ENCODE results near the gene MYG1. TPM values are rescaled to one million over a fixed set of nuclear protein-coding genes. Genes with fewer than 3 reads are reported as not detected.

MYG1 gene
- total RNA-seq, 1 experiment from 2014 or later = 104 TPM

GRCh38 chr12:53265783-53266182, 33.7 kb upstream of the MYG1 start:
- Histone ChIP-seq H3K79me2 (ENCODE audit: insufficient read depth, low read length) (peaks cover 24% of the 10 kb centered on the region), H3K9ac (ENCODE audit: low read length) (no peak overlapping the region), H3K9me2 (ENCODE audit: insufficient read depth) (no peaks in the 10 kb centered on the region), H3K27ac (ENCODE audit: low read depth, low read length) (no peak overlapping the region), H3K4me1 (ENCODE audit: control insufficient read depth in 1 of 2, insufficient read depth in 2 of 2, low read length in 2 of 2) (peaks cover 11 to 28% of the 10 kb centered on the region in 2 experiments), H3K9me3 (ENCODE audit: control insufficient read depth in 1 of 2, insufficient read depth in 1 of 2, low read depth in 1 of 2, low read length in 2 of 2) (no peaks in the 10 kb centered on the region), H4K20me1 (ENCODE audit: insufficient read depth) (no peaks in the 10 kb centered on the region), H2AFZ (ENCODE audit: low read depth, low read length, poor library complexity, severe bottlenecking) (peak overlapping the region; percentile 36), H3K4me3 (replicated peaks in 1 of 2; ENCODE audit: low read depth in 1 of 2, low read length in 2 of 2) (no peak overlapping the region), H3K36me3 (ENCODE audit: control insufficient read depth in 1 of 2, insufficient read depth in 2 of 2, low read length in 2 of 2) (peaks cover 3 to 13% of the 10 kb centered on the region in 2 experiments; a peak in 1 of 4 replicates), H3K4me2 (ENCODE audit: low read length) (peak overlapping the region; percentile 22), H3K27me3 (ENCODE audit: insufficient read depth, low read length) (no peaks in the 10 kb centered on the region)
- ATAC-seq (no peak), DNase-seq (ENCODE audit: low read depth, low spot score) (no peak)
- TF ChIP-seq SP1 (IDR thresholded peaks at IDR 0.05; ENCODE audit: low read depth) = peak; percentile 38; the same call in 1 of the 2 replicates
- TF ChIP-seq SIN3A (IDR thresholded peaks at IDR 0.05; ENCODE audit: low read depth) = no peak
- TF ChIP-seq FOSL1 (IDR thresholded peaks at IDR 0.05; ENCODE audit: low read depth) = peak; percentile 78
- peak; percentile 54; the same call in 1 of the 2 replicates for TF ChIP-seq JUND (IDR thresholded peaks at IDR 0.05)
- CTCF ChIA-PET = interaction anchor here (0.7 to 2.1 kb wide), 3 partner anchors 52 to 218 kb away, joined by 3 to 9 read pairs (median 4); partner anchors contain the start of gene AAAS
- RAD21 ChIA-PET (ENCODE audit: low non-redundant PET in 1 of 2, low total read pairs in 2 of 2, uncharacterized antibody in 2 of 2, unreplicated experiment in 2 of 2) = no interaction called here
- intact Hi-C loops (cut with micrococcal nuclease) = no loop called here
- no TSS peak for BruUV-seq (replicated peaks)
- POLR2A ChIA-PET = interaction anchor here (0.6 to 1.2 kb wide), 4 partner anchors 26 to 235 kb away, joined by 3 read pairs; partner anchors contain the start of gene TARBP2

- Histone ChIP-seq H3K9me2 (ENCODE audit: insufficient read depth) (no peaks in the 10 kb centered on the region), H3K27me3 (ENCODE audit: insufficient read depth, low read length) (no peaks in the 10 kb centered on the region), H3K4me2 (ENCODE audit: low read length) (peak overlapping the region; percentile 72), H3K4me1 (ENCODE audit: control insufficient read depth in 1 of 2, insufficient read depth in 2 of 2, low read length in 2 of 2) (peaks cover 11 to 28% of the 10 kb centered on the region in 2 experiments), H4K20me1 (ENCODE audit: insufficient read depth) (no peaks in the 10 kb centered on the region), H3K9ac (ENCODE audit: low read length) (peak overlapping the region; percentile 81), H2AFZ (ENCODE audit: low read depth, low read length, poor library complexity, severe bottlenecking) (peak overlapping the region; percentile 56), H3K79me2 (ENCODE audit: insufficient read depth, low read length) (peaks cover 25% of the 10 kb centered on the region), H3K36me3 (ENCODE audit: control insufficient read depth in 1 of 2, insufficient read depth in 2 of 2, low read length in 2 of 2) (peaks cover 6 to 19% of the 10 kb centered on the region in 2 experiments; a peak in 2 of 4 replicates), H3K9me3 (ENCODE audit: control insufficient read depth in 1 of 2, insufficient read depth in 1 of 2, low read depth in 1 of 2, low read length in 2 of 2) (no peaks in the 10 kb centered on the region), H3K4me3 (replicated peaks in 1 of 2; ENCODE audit: low read depth in 1 of 2, low read length in 2 of 2) (peak overlapping the region; percentile 65 to 81), H3K27ac (ENCODE audit: low read depth, low read length) (peak overlapping the region; percentile 61)
- ATAC-seq (peak; percentile 35; the same call in 1 of the 2 replicates), DNase-seq (ENCODE audit: low read depth, low spot score) (no peak)
- CTCF ChIA-PET = interaction anchor here (0.7 to 1.5 kb wide), 8 partner anchors 9 to 202 kb away, joined by 3 to 7 read pairs (median 4); a partner anchor contains a TSS
- POLR2A ChIA-PET = interaction anchor here (0.7 to 1.0 kb wide), 3 partner anchors 14 to 70 kb away, joined by 3 read pairs; partner anchors contain the start of gene AAAS
- RAD21 ChIA-PET (ENCODE audit: low non-redundant PET in 1 of 2, low total read pairs in 2 of 2, uncharacterized antibody in 2 of 2, unreplicated experiment in 2 of 2) = interaction anchor here (1.2 kb wide), 2 partner anchors 16 to 54 kb away, joined by 3 read pairs; a partner anchor contains a TSS
- no TSS peak for BruUV-seq (replicated peaks)
- intact Hi-C loops (cut with micrococcal nuclease) = no loop called here
- TF ChIP-seq, protein P1, sequence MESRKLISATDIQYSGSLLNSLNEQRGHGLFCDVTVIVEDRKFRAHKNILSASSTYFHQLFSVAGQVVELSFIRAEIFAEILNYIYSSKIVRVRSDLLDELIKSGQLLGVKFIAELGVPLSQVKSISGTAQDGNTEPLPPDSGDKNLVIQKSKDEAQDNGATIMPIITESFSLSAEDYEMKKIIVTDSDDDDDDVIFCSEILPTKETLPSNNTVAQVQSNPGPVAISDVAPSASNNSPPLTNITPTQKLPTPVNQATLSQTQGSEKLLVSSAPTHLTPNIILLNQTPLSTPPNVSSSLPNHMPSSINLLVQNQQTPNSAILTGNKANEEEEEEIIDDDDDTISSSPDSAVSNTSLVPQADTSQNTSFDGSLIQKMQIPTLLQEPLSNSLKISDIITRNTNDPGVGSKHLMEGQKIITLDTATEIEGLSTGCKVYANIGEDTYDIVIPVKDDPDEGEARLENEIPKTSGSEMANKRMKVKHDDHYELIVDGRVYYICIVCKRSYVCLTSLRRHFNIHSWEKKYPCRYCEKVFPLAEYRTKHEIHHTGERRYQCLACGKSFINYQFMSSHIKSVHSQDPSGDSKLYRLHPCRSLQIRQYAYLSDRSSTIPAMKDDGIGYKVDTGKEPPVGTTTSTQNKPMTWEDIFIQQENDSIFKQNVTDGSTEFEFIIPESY (IDR thresholded peaks at IDR 0.05; ENCODE audit: extremely low read depth, insufficient replicate concordance, low read length) = no peak
- TF ChIP-seq EGR1 (IDR thresholded peaks at IDR 0.05; ENCODE audit: low read depth) = no peak
- TF ChIP-seq ZFX (IDR thresholded peaks at IDR 0.05) = no peak
- TF ChIP-seq POLR2AphosphoS5 (IDR thresholded peaks at IDR 0.05; ENCODE audit: low read depth, low read length) = no peak
- TF ChIP-seq, protein P2, sequence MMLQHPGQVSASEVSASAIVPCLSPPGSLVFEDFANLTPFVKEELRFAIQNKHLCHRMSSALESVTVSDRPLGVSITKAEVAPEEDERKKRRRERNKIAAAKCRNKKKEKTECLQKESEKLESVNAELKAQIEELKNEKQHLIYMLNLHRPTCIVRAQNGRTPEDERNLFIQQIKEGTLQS (IDR thresholded peaks at IDR 0.05) = no peak
- TF ChIP-seq, protein P3, sequence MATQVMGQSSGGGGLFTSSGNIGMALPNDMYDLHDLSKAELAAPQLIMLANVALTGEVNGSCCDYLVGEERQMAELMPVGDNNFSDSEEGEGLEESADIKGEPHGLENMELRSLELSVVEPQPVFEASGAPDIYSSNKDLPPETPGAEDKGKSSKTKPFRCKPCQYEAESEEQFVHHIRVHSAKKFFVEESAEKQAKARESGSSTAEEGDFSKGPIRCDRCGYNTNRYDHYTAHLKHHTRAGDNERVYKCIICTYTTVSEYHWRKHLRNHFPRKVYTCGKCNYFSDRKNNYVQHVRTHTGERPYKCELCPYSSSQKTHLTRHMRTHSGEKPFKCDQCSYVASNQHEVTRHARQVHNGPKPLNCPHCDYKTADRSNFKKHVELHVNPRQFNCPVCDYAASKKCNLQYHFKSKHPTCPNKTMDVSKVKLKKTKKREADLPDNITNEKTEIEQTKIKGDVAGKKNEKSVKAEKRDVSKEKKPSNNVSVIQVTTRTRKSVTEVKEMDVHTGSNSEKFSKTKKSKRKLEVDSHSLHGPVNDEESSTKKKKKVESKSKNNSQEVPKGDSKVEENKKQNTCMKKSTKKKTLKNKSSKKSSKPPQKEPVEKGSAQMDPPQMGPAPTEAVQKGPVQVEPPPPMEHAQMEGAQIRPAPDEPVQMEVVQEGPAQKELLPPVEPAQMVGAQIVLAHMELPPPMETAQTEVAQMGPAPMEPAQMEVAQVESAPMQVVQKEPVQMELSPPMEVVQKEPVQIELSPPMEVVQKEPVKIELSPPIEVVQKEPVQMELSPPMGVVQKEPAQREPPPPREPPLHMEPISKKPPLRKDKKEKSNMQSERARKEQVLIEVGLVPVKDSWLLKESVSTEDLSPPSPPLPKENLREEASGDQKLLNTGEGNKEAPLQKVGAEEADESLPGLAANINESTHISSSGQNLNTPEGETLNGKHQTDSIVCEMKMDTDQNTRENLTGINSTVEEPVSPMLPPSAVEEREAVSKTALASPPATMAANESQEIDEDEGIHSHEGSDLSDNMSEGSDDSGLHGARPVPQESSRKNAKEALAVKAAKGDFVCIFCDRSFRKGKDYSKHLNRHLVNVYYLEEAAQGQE (IDR thresholded peaks at IDR 0.05; ENCODE audit: low read depth) = no peak
- TF ChIP-seq SRF (IDR thresholded peaks at IDR 0.05; ENCODE audit: low read depth) = no peak
- TF ChIP-seq EZH2 (IDR thresholded peaks at IDR 0.05) = no peak
- TF ChIP-seq JUND (IDR thresholded peaks at IDR 0.05) = no peak
These were observed 32.0 kb upstream of the MYG1 start for GRCh38 chr12:53267306-53267998.
